GM19328 (cell line): Measurements from ENCODE around the gene GSK3A.

ENCODE experiments used
- ATAC-seq: cut with Tn5 transposase; IDR thresholded peaks from one replicate; pipeline ENCODE4 v1.9.1; 2021; ENCODE audit warnings: mild to moderate bottlenecking, moderate library complexity; ENCODE audit not compliant: unreplicated experiment

Gene GSK3A

DNA sequence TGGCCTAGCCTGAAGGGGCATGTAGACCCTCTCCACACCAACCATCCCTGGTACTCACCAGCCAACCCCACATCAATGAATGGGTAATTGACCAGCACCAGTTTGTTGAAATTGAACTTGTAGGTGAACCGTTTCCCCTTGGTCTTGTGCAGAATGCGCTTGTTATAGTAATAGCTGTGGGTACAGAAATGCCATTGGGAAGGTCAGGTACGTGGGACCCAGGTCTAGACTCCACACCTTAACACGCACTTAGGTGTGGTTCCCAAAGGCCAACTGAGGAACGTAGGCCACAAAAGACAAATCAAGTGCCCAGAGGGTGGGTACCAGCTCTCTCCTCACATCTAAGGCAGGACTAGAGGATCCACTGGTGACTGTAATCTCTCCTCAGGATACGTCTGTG, 7.4 kb upstream of the GSK3A start:
- ATAC-seq: no peak

DNA sequence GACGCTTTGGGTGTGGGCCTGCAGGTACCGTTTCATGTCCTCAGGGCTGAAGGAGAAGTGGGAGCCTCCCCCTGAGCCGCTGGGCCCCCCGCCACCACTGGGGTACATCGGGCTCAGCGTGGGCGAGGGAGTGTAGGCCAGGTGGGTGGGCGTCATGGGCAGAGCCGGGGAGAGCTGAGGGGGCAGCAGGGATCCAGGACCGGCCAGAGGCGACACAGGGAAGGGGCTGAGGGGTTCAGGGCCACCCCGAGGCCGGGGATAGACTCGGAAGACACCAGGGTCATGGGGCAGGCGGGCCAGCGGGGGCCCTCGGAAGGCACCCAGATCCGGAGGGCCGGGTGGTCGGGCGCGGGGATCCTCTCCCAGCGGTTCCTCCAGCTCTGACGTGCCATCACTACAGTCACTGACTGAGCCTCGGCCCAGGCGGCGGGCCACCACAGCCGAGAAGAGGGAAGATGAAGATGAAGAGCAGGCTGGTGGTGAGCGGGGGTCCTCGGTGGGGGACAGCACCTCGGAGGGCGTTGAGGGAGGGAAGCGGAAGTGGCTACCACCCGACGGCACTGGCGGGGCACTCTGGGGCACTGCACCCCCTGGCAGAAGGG, 6.8 kb upstream of the GSK3A start:
- ATAC-seq: no peak

DNA sequence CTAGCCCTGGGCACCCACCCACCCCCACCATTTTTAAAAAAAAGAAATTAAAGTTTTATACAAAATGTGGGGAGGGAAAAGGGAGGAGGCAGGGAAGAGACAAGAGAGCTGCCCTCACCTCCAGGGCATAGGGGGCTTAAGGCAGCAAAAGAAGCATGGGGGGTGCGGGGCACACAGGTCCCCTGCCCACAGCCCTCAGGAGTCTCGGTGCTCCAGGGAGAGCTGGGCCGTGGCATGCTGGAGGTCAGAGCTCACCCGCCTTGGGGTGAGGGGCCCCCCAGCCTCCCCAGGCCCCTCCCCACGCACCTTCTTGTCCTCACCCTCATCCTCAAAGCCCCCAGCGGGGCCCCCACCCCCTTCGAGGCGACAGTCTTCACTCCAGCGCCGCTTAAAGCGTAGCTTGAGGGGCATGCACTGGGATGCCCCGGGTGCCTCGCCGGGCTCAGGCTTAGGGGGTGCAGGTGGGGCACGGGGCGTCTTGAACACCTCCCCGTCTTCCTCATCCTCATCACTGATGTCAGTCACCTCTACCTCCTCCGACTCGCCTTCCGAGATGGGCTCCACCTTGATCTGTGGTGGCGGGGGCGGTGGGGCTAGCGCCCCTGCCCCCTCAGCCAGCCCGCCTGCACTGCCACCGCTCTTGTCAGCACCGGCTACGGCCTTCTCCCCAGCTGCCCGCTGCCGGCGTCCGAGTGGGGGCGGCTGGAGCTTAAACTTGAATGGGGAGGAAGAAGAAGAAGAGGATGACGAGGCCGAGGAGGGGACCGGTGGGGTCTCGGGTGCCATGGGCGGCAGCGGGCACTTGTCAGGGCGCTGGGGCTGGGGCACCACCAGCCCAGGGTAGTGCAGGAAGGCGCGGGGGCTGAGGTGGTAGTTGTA, 6.1 kb upstream of the GSK3A start:
- ATAC-seq: no peak

DNA sequence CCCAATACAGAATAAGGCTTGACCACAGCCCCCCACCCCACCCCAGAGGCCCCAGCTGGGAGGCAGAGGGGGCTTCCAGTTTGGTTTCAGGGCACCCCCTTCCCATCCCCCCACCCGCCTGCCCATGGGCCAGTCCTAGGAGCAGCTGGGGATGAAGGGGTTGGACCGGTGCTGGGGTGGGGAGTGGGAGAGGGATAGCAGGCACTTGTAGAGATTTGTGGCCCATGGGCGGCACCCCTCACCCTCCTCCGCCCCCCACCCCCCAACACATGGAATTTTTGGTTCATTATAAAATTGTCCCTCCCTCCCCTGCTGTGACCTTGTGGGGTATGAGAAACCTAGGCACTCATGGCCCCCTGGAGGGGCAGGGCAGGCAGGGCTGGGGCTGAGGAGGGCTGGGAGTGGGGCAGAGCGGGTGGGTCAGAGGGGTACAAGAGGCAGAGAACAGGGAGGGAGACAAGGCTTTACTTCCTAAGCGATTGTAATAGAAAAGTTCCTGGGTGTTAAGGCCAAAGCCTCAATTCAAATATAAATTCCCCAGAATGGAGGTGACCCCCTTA, 5.3 kb upstream of the GSK3A start:
- ATAC-seq: no peak

DNA sequence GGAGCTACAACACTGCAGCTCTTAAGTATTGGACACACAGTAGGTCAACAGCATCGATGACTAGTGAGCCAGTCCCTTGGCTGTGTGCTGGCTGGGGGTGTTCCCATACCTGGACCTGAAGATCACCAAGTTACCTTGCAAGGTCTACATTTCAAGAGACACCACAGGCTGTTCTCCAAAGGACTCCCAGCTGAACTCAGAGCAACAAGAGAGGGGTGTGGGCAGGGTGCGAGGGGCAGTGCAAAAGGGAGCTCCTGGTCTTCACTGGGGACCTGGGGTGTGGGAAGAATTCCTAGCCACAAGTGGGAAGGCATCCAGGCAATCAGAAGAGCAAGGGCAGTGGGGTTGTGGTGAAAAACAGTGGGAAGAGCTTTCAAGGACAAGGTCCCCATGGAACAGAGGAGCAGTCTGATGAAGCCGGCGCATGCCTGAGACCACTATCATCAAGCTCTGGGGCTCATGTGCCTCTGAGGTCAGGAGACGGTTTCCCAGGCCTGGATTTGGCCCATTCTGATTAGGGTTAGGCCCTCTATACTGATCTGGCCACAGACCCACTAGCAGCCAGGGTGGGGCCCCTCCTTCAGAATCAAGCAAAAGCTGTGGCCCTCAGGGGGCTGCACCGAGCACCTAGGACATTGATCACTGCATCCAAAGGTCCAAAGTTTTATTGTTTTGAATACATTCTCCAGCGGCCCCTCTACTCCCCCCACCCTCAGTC, 4.7 kb upstream of the GSK3A start:
- no peak for ATAC-seq

DNA sequence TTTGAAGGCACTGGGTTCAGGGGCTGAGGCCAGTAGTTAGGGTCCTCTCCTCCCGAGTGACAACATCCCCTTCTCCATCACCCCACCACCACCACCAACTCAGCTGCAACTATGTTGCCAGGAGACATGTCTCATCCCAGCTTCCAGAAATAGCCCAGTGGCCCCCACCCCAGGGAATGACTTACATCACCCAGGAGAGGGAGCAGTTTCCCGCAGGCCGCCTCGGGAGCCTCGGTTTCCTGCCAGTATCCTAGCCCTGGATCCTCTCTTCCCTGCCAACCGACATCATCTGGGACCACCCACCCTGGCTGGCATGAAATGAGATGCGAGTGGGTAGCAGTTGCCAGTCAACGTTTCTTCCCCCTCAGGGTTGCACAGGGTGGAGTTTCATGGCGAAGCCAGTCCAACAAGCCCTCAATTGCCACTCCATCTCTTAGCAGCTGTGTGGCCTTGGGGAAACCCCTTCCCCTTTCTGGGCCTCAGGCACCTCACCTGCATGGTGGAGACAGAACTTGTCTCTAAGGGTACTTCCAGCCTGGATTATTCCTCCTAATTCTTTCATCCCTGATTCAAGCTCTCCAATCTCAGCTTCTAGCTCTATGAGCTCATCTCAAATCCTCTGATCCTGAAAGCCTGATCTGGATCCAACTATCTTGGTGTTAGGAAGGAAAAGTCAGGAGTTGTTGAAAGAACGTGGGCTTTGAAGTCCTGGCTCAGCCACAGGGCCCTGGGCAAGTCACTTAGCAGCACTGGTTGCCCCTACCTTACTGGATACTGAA, 3.9 kb upstream of the GSK3A start:
- ATAC-seq: no peak

DNA sequence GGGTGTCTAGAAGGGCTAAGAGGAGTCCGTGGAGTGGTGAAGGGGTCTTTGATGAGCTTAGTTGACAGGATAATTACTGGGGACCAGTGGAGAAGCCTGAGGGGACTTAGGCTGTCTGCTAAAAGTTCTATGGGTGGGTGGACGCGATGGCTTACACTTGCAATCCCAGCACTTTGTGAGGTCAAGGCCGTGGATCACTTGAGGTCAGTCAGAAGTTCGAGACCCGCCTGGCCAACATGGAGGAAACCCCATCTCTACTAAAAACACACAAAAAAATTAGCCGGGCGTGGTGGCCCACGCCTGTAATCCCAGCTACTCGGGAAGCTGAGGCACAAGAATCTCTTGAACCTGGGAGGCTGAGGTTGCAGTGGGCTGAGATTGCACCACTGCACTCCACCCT, 2.8 kb upstream of the GSK3A start:
- ATAC-seq: no peak

DNA sequence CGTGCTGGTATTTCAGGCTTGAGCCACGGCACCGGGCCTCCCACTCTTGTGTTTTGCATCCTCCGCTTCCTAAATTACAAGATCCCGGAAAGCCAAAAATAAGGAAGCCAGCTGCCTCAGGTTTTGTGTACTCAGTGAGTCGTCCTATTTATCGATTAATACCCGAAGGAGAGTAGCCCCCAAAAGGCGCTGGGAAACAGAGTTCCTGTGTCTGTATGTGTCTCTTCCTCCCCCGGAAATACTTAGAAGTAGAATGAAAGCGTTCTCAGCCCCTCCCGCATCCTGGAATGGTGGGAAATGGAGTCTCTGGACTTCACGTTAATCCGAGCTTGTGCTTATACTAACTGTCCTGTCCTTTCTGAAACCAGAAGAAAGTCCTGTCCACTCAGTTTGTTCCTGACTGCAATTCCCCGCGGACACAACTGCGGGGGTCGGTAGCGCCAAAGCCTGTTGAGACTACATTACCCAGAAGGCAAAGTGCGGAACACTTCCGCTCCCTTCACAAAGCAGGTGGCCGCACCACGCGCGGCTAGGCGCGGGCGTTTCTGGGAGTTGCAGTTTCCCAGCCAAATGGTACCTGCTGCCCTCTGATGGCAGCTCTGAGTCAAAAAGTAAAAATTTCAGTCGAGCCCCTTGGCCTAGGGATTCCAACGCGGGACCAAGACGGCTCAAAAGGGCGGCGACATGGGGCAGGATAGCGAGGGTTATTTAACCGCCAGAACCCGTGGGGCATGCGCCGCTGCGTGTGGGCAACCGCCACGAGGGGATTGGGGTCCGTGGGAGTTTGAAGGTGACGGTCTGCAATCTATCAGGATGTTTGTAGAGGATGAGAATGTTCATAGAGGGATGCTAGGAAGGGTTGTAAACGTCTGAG, 2.2 kb upstream of the GSK3A start:
- ATAC-seq: no peak

DNA sequence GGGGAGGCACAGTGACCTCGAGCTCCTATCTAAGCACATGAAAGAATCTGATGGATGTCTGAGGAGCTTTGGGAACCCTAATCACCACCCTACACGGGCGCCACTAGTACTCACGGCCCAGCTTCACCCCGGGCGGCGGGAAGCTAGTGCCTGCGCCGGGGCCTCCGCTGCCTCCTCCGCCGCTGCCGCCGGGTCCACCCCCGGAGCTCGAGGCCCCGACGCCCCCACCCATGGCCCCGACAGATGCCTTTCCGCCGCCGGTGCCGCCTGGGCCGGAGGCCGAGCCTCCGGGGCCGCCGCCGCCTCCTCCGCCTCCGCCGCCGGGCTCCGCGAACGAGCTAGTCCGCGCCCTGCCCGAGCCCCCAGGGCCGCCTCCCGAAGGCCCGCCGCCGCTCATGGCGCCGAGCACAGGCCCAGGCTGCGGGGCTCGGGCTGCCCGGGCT, 312 bp downstream of the GSK3A start:
- ATAC-seq: peak; percentile 3

DNA sequence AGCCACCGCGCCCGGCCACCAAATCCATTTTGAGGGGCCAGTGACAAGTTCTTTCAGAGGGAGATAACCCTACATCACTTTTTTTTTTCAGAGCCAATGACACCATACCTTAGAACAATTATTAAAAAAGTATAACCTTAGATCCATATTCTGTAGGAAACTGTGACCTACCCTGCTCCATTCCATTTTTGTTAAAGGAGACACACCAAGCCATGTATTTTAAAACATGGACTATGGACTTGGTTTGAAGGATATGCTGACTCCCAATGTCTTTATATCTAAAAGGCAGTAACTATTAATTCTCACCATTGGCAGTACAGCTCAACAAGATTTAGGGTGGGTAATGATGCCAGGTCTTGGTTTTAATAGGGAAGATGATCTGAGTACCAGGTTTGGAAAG, 1.1 kb downstream of the GSK3A start:
- ATAC-seq: no peak

DNA sequence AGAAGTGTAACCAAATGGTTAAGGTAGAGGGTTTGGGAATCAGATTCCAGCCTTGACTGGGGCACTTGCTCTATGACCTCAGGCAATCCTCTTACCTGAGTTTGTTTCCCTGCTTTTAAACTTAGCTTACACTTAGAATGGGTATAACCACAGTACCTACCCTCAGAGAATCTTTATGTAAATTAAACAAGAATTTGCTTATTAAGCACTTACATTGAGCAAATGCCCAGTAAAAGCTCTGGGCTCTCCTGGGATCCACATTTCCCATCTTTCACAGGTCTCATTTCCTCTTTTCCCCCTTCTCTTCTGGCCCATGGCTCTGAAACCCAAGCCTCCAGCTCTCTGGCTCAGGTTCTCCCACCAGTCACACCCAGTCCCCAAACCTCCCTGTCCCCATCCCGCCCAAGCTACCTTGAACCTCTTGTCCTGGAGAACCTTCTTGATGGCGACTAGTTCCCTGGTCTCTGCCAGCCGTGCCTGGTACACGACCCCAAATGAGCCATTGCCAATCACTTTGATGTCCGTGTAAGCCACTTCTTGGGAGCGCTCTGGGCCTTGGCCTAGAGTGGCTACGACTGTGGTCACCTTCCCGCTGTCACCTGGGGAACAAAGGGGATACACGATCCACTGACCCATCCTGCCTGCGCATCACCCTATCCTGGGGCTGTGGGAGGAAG, 2.7 kb downstream of the GSK3A start:
- ATAC-seq: no peak

DNA sequence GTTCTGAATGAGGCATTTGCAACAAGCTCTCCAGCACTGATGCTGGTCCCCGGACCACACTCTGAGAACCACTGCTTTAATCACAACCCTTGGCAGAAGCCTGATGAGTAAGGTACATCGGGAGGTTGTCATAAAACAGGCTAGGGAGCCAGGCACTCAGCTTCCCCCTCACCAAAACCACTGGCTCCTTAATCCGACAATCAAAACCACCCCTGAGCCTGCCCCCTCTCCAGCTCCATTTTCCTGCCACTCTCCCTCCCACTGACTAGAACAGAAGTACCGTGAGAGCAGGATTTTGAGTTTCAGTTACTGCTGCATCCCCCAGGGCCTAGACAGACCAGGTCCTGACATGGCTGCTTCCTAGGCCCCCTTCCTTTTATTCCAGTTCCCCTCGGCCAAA, 7.2 kb downstream of the GSK3A start:
- ATAC-seq: no peak

DNA sequence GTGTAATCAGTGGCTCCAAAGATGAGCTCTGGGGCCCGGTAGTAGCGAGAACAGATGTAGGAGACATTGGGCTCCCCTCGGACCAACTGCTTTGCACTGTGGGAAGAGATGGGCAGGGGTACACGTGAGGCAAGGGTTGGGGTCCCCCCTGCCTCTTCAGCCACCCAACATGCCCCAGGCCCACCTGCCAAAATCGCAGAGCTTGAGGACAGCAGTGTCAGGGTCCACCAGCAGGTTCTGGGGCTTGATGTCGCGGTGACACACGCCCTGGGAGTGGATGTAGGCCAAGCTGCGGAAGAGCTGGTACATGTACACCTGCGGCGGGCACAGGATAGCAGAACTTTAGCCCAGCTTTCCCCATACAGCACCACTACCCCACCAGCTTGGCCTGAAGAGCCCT, 8.0 kb downstream of the GSK3A start:
- no peak for ATAC-seq

DNA sequence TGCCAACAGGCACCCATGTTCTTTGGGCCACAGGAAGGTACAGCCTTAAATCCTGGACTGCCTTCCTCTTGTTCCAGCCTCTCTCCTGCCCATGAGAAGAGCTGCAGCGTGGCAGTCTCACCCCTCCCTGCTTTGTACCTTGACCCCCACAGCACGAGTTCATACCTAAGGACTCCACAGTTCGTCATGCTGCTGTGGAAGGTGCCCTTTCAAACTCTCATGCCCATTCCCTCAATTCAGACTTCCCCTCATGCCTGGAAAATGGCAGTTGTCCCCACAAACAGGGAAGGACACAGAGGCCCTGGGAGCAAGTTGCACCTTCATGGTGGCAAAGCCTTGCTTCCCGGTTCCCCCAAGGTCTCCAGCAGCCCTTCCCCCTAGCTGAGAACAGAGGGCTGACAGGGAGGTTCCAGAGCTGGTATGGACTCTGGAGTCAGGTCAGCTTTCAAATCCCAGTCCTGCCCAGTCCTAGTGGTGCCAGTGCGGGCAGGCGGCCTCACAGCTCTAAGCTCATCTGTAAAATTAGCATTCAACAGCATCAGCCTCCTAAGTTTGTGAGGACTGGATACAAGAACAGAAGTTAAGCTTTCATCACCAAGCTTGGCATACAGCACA, 8.6 kb downstream of the GSK3A start:
- no peak for ATAC-seq

DNA sequence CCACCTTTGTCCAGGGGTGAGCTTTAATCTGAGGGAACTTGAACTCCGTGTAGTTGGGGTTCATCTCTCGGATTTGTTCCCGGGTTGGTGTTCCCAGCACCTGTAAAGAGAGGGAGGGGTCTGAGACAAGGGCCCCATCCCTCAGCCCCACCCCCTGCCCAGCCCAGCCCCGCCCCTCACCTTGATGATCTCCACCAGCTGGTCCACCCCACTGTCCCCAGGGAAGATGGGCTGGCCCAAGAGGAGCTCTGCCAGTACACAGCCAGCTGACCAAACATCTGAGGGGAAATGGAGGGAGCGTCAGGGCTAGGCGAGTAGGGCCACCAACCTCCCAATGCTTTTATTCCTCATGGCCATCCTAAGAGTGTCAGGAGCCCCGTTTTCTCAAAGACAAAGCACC, 9.3 kb downstream of the GSK3A start:
- ATAC-seq: no peak

DNA sequence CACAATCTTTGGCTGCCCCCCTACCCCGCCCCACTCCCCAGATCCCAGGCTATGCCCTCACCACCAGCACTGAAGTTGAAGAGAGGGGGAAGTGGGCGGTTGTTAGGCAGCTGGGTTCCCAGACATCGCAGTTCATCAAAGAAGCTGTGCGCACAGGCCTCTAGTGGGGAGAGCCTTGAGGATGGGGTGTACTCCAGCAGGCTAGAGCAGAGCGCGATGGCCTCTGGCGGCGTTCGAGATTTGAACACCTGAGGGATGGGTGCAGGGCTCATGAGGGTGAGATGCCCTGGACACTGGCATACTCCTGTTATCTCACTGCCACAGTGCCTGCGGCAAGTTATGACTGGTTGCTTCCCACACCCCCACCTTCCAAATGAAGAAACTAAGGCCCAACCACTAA, 10.0 kb downstream of the GSK3A start:
- no peak for ATAC-seq

DNA sequence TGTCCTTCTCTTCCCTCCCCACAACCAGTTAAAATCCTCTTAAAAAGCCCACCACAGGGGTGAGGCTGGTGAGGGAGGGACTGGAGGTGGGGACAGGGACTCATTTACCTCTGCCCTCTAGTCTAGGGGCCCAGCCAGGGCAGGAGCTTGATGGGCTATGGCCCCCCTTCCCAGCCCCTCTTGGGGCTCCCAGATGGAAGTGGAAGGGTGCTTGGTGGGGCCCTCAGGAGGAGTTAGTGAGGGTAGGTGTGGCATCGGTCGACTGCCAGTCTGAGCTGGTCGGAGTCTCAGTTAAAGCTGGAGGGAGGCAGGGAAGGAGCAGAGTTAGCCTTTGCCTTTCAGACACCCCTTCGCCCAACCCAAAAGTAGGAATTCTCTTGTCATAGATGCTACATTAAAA, 11.8 kb downstream of the GSK3A start:
- ATAC-seq: no peak

DNA sequence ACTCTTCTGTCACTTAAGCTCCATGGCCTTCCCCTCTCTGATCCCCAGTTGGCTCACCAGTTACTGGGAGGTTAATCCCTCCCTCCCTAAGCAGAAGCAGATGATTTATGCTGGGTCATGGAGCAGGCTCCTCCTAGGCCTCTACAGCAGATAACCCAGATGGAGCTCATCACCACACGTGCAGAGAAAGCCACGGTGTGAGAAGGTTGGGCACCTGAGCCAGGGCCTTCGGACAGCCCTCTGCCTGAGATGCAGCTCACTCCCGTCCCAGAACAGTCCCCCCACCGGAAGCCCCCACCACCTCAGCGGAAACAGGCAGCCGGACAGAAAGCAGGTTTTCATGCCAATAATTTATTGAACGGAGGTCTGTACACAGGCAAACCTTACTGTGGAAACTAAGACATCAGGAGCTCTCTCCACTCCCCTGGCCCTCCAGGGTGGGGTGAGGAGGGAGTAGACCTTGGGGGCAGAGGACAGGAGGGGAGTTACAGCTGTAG, 12.5 kb downstream of the GSK3A start:
- ATAC-seq: no peak
